Vagina (tissue), 2 donors: Measurements from ENCODE around the gene SPOCK3. TPM values are rescaled to one million over a fixed set of nuclear protein-coding genes. Genes with fewer than 3 reads are reported as not detected.

Experiments
- DNase-seq, 2 donors: peaks; one replicate each; pipeline ENCODE4 v3.0.0-alpha.2; 2017; ENCODE audit errors: extremely low spot score in 2 of 2
- H3K27ac ChIP-seq: fragments of 200-600 bp; sonication (generic); one replicate; pipeline ENCODE4 v1.5.1; 2019
- H3K27me3 ChIP-seq: fragments of 200-600 bp; sonication (generic); one replicate; pipeline ENCODE4 v1.5.1; 2019
- H3K36me3 ChIP-seq, 2 donors: fragments of 200-600 bp; sonication (generic); one replicate each; pipeline ENCODE4 v1.5.1; 2017 to 2019
- H3K4me1 ChIP-seq: fragments of 200-600 bp; sonication (generic); one replicate; pipeline ENCODE4 v1.5.1; 2019
- H3K4me3 ChIP-seq, 2 donors: fragments of 200-600 bp; sonication (generic); 1 replicate in 1 of 2; 2 replicates in 1 of 2; pipeline ENCODE4 v1.5.1; 2016 to 2019
- H3K9me3 ChIP-seq: fragments of 200-600 bp; sonication (generic); one replicate; pipeline ENCODE4 v1.5.1; 2019
- CTCF ChIP-seq, 3 experiments: fragments of 450-650 bp in 2 of 3; fragments of 200-600 bp in 1 of 3; sonication (generic) in 1 of 3; IDR thresholded peaks; one replicate each; pipeline ENCODE4 v1.5.1; 2017 to 2019; ENCODE audit warnings: antibody characterized with exemption in 3 of 3, mild to moderate bottlenecking in 2 of 3, moderate library complexity in 2 of 3
- POLR2A ChIP-seq, 2 donors: fragments of 450-650 bp; IDR thresholded peaks; one replicate each; pipeline ENCODE4 v1.6.1; 2017; ENCODE audit warnings: antibody characterized with exemption in 2 of 2, mild to moderate bottlenecking in 2 of 2, moderate library complexity in 2 of 2
- POLR2AphosphoS5 ChIP-seq, 2 donors: sonication (generic); formaldehyde crosslinking; IDR thresholded peaks; one replicate each; pipeline ENCODE4 v1.9.0; 2017; ENCODE audit warnings: antibody characterized with exemption in 2 of 2, mild to moderate bottlenecking in 2 of 2, low read depth in 1 of 2; ENCODE audit not compliant: insufficient read depth in 1 of 2
- intact Hi-C: fragments of 100-400 bp; cut with DNase I; formaldehyde crosslinking; loops from one replicate; pipeline ENCODE4 v1.15.1; 2023
- total RNA-seq: library from RNA; depleted of rRNA; stranded (reverse); fragments of >200 nt; gene quantifications from one replicate; pipeline ENCODE4 v1.2.3, GENCODE V29; 2016

Gene SPOCK3
- total RNA-seq, 1 donor from 2014 or later: 0.74 TPM

- no peak overlapping the region for H3K4me3 ChIP-seq
- no peak for TF ChIP-seq POLR2AphosphoS5 (IDR thresholded peaks at IDR 0.05; ENCODE audit: insufficient read depth in 1 of 2, low read depth in 1 of 2)
- no peak for TF ChIP-seq CTCF (IDR thresholded peaks at IDR 0.05)
- no peak for TF ChIP-seq POLR2A (IDR thresholded peaks at IDR 0.05)
- no peaks in the 10 kb centered on the region for H3K36me3 ChIP-seq
- no peaks in the 10 kb centered on the region for H3K27me3 ChIP-seq
- H3K27ac ChIP-seq: no peak overlapping the region
- H3K9me3 ChIP-seq: no peaks in the 10 kb centered on the region
- no peaks in the 10 kb centered on the region for H3K4me1 ChIP-seq
- DNase-seq: no peak
- intact Hi-C loops: no loop called here
Measured at GRCh38 chr4:167023364-167023925, 210.8 kb downstream of the SPOCK3 start.

GRCh38 chr4:167021545-167022155 lies 212.6 kb downstream of the SPOCK3 start:
- Histone ChIP-seq H3K9me3 (no peaks in the 10 kb centered on the region), H3K36me3 (no peaks in the 10 kb centered on the region), H3K4me1 (no peaks in the 10 kb centered on the region), H3K27ac (no peak overlapping the region), H3K4me3 (no peak overlapping the region), H3K27me3 (no peaks in the 10 kb centered on the region)
- TF ChIP-seq POLR2AphosphoS5 (IDR thresholded peaks at IDR 0.05; ENCODE audit: insufficient read depth in 1 of 2, low read depth in 1 of 2): no peak
- peak; percentile 37 to 41 (median 38) for TF ChIP-seq CTCF (IDR thresholded peaks at IDR 0.05)
- TF ChIP-seq POLR2A (IDR thresholded peaks at IDR 0.05): no peak
- intact Hi-C loops: no loop called here
- DNase-seq: no peak

GRCh38 chr4:167020410-167020809 lies 213.9 kb downstream of the SPOCK3 start:
- no peak overlapping the region for H3K27ac ChIP-seq
- H3K9me3 ChIP-seq: no peaks in the 10 kb centered on the region
- no peak overlapping the region for H3K4me3 ChIP-seq
- no peaks in the 10 kb centered on the region for H3K27me3 ChIP-seq
- no peak for DNase-seq
- no peak for TF ChIP-seq POLR2AphosphoS5 (IDR thresholded peaks at IDR 0.05; ENCODE audit: insufficient read depth in 1 of 2, low read depth in 1 of 2)
- TF ChIP-seq POLR2A (IDR thresholded peaks at IDR 0.05): no peak
- no peak for TF ChIP-seq CTCF (IDR thresholded peaks at IDR 0.05)
- H3K36me3 ChIP-seq: no peaks in the 10 kb centered on the region
- intact Hi-C loops: no loop called here
- no peaks in the 10 kb centered on the region for H3K4me1 ChIP-seq

GRCh38 chr4:167014944-167015343 lies 219.3 kb downstream of the SPOCK3 start:
- H3K4me1 ChIP-seq: no peaks in the 10 kb centered on the region
- intact Hi-C loops: no loop called here
- H3K9me3 ChIP-seq: no peaks in the 10 kb centered on the region
- H3K4me3 ChIP-seq: no peak overlapping the region
- no peaks in the 10 kb centered on the region for H3K27me3 ChIP-seq
- TF ChIP-seq POLR2AphosphoS5 (IDR thresholded peaks at IDR 0.05; ENCODE audit: insufficient read depth in 1 of 2, low read depth in 1 of 2) (no peak), POLR2A (IDR thresholded peaks at IDR 0.05) (no peak), CTCF (IDR thresholded peaks at IDR 0.05) (no peak)
- no peak for DNase-seq
- H3K27ac ChIP-seq: no peak overlapping the region
- no peaks in the 10 kb centered on the region for H3K36me3 ChIP-seq

- H3K27me3 ChIP-seq: no peaks in the 10 kb centered on the region
- no peak overlapping the region for H3K4me3 ChIP-seq
- H3K4me1 ChIP-seq: no peaks in the 10 kb centered on the region
- no peak for DNase-seq
- H3K27ac ChIP-seq: no peak overlapping the region
- H3K9me3 ChIP-seq: no peaks in the 10 kb centered on the region
- TF ChIP-seq CTCF (IDR thresholded peaks at IDR 0.05) (no peak), POLR2A (IDR thresholded peaks at IDR 0.05) (no peak), POLR2AphosphoS5 (IDR thresholded peaks at IDR 0.05; ENCODE audit: insufficient read depth in 1 of 2, low read depth in 1 of 2) (no peak)
- H3K36me3 ChIP-seq: no peaks in the 10 kb centered on the region
- intact Hi-C loops: no loop called here
Measured at GRCh38 chr4:167003326-167003725, 231.0 kb downstream of the SPOCK3 start.
